HG02763 (cell line): ENCODE data around the gene WDR37.

Source experiments
- ATAC-seq: cut with Tn5 transposase; IDR thresholded peaks from one replicate; pipeline ENCODE4 v1.9.1; 2021; ENCODE audit warnings: mild to moderate bottlenecking, moderate library complexity; ENCODE audit not compliant: unreplicated experiment

Gene WDR37

GRCh38 chr10:1122349-1122748 is 66.2 kb downstream of the WDR37 start:
- ATAC-seq = no peak

DNA sequence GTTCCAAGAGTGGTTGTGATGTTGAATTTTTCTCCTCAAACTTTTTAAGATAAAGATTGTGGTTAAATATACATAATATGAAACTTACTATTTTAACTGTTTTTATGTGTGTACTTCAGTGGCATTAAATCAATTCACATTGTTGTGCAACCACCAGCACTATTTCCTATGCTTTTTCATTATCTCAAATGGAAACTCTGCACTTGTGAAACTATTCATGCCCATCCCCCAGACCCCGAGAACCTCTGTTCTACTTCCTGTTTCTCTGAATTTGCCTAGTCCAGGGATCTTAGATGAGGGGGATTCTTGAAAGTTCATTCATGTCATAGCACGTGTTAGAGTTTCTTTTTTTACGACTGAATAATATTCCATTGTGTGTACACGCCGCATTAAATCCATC is 67.0 kb downstream of the WDR37 start:
- ATAC-seq = no peak

- ATAC-seq = no peak
These were observed 67.8 kb downstream of the WDR37 start for GRCh38 chr10:1123972-1124371.

GRCh38 chr10:1124796-1125195 is 68.6 kb downstream of the WDR37 start:
- no peak for ATAC-seq

GRCh38 chr10:1126461-1126860 is 70.3 kb downstream of the WDR37 start:
- no peak for ATAC-seq

GRCh38 chr10:1127629-1128028 is 71.4 kb downstream of the WDR37 start:
- ATAC-seq = no peak

- no peak for ATAC-seq
These were observed 71.9 kb downstream of the WDR37 start for GRCh38 chr10:1128115-1128514.

GRCh38 chr10:1128649-1129048 is 72.5 kb downstream of the WDR37 start:
- ATAC-seq = no peak

GRCh38 chr10:1130226-1130625 is 74.0 kb downstream of the WDR37 start:
- ATAC-seq = no peak

GRCh38 chr10:1130995-1131790 is 75.0 kb downstream of the WDR37 start:
- no peak for ATAC-seq

DNA sequence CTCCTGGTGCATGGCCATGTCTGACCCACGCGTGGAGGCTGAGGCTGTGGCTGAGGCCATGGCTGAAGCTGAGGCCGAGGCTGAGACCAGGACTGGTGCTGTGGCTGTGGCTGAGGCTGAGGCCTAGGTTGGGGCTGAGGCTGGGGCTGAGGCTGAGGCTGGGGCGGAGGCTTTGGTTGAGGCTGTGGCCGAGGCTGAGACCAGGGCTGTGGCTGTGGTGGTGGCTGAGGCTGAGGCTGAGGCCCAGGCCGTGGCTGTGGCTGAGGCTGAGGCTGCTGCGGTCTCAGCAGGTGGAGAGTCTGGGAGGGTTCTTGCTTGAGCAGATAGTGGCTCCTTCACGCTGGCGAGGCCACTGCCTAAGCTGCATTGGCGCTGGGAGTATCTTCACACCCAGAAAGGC is 76.4 kb downstream of the WDR37 start:
- ATAC-seq = no peak

DNA sequence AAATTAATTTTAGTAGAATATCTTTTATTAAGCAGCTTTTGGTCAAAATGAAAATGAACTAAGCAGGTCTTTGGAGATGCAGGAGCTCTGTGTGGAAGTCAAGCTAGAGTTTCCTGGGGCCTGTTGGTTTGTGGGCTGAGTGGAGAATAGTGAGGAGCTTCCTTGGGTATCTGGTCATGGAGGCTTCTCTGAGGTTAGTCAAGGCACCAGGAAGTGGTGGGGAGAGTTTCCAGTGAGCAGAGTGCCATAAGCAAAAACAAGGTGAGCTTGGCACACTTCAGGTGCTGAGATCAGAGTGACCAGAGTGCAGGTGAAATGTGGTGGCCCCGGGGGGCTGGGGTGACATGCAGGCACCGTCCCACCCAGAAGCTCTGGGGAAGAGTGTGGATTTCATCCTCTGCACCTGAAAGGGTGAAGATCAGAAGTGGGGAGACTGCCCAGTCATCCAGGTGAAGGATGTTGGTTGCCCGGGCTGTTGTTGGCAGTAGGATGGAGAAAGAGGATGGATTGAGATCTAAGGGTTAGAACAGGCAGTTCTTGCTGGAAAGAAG is 77.4 kb downstream of the WDR37 start:
- ATAC-seq = no peak

DNA sequence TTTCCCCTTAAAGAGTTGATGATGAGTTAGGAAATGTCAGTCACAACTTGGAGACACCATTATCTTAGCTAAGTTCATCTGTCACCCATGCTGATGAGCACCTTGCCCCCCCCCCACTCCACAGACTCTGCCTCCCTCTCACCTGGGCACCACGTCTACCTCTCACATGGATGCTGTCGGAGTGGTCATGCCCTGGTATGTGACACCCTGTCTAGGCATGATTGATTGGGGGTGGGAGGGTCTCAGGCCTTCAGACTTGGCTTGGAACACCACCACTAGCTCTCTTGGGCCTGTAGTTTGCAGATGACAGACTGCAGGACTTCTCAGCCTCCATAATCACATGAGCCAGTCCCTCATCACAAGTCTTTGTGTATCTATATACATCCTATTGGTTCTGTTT is 78.0 kb downstream of the WDR37 start:
- no peak for ATAC-seq

- ATAC-seq = no peak
These were observed 80.1 kb downstream of the WDR37 start for GRCh38 chr10:1136268-1136667.

DNA sequence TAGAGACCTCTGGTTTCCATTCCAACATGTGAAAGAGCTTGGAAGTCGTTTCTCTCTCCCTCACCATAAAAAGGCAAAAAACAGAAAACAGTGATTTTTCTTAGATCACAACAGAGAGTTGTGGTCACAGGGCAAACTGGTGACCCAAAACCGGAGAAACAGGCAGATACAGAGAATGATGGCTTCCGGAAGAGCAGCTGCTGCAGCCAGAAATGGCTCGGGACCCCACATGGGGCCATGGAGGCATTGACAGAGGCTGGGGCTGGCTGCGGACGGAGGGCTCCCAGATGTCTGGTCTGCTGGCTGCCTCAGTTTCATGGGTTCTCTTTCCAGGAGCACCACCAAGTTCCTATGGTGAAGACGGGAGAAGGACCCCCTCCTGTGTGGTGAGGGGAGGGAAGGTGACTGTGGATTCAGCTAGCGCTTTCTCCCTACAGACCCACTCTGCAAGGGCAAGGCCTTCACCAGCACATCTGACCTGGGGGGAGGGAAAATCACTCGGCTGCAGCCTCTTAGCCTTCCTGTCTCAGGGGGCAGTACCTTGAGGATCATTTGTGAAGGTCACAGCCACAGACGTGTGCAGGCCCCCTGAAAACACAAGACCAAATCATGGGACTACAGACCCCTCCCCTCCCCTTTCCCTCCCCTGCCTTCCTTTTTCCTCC is 81.4 kb downstream of the WDR37 start:
- no peak for ATAC-seq

GRCh38 chr10:1138529-1138928 is 82.3 kb downstream of the WDR37 start:
- ATAC-seq = no peak

GRCh38 chr10:1141261-1141660 is 85.1 kb downstream of the WDR37 start:
- no peak for ATAC-seq

GRCh38 chr10:1141701-1142100 is 85.5 kb downstream of the WDR37 start:
- no peak for ATAC-seq

- ATAC-seq = no peak
These were observed 86.4 kb downstream of the WDR37 start for GRCh38 chr10:1142596-1142995.

- ATAC-seq = no peak
These were observed 91.6 kb downstream of the WDR37 start for GRCh38 chr10:1147810-1148209.

DNA sequence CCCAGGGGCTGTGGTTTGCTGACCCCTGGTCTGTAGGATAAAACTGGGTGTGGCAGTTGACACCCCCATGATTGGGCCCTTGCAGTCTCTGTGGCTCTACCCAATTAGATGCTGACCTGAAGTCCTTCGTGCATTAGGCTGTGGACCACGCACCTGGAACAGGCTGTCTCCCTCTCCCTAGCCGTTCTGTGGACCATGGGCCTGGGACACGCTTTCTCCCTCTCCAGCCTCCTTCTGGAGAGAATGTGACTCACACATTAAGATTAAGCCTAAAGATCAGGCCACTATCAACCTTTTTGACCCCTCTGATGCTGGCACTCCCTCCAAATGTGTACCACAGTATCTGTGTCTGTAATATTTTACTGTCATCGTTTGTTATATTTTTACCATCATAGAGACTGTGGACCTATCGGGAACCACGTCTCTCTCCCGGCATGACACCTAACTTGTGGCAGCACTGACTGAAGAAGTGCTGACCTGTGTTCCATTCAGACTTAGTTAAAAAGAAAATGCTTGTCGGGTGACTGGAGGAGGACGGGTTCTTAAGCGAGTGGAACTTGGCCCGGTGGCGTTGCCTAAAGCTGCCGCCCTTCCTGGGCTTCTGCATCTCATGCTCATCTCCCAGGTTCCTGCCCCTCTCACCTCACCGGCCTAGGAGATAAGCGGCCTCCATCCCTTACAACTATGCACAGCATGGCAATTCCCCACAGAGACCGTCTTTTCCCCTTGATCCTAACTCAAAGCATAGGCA is 92.8 kb downstream of the WDR37 start:
- ATAC-seq = no peak
